CD14-positive monocyte (primary cell): ENCODE data around the gene SKOR1. TPM values are rescaled to one million over a fixed set of nuclear protein-coding genes. Genes with fewer than 3 reads are reported as not detected.

ENCODE experiments used
- DNase-seq, 3 donors: peaks; one replicate each; pipeline ENCODE4 v3.0.0-alpha.2; 2011 to 2022
- H2AFZ ChIP-seq: 2 replicates; pipeline ENCODE4 v1.6.0; 2012; ENCODE audit warnings: mild to moderate bottlenecking, low read depth, low read length, inconsistent platforms; ENCODE audit not compliant: insufficient read depth, poor library complexity, severe bottlenecking
- H3K27ac ChIP-seq, 2 donors: 1 replicate in 1 of 2; 2 replicates in 1 of 2; pipeline ENCODE4 v1.5.1; 2012 to 2013; ENCODE audit warnings: low read length in 2 of 2, control low read depth in 1 of 2, inconsistent platforms in 1 of 2, low read depth in 1 of 2, mild to moderate bottlenecking in 1 of 2
- H3K27me3 ChIP-seq, 2 donors: one replicate each; pipeline versions ENCODE4 v1.6.0 to v1.6.1; 2011 to 2013; ENCODE audit warnings: low read length in 2 of 2; ENCODE audit not compliant: control insufficient read depth in 2 of 2, insufficient read depth in 2 of 2
- H3K36me3 ChIP-seq, 2 donors: replicated peaks in 1 of 2; 1 replicate in 1 of 2; 2 replicates in 1 of 2; pipeline versions ENCODE4 v1.5.1 to v1.6.1; 2012 to 2013; ENCODE audit warnings: low read length in 2 of 2, control low read depth in 1 of 2, inconsistent platforms in 1 of 2, mild to moderate bottlenecking in 1 of 2; ENCODE audit not compliant: insufficient read depth in 2 of 2, control insufficient read depth in 1 of 2
- H3K4me1 ChIP-seq, 2 donors: 1 replicate in 1 of 2; 2 replicates in 1 of 2; pipeline versions ENCODE4 v1.5.1 to v1.6.1; 2012 to 2013; ENCODE audit warnings: low read length in 2 of 2, control low read depth in 1 of 2, inconsistent platforms in 1 of 2, mild to moderate bottlenecking in 1 of 2, moderate library complexity in 1 of 2; ENCODE audit not compliant: insufficient read depth in 2 of 2, control insufficient read depth in 1 of 2
- H3K4me2 ChIP-seq: replicated peaks from 2 replicates; pipeline ENCODE3; 2012; ENCODE audit warnings: low read length, moderate library complexity, mild to moderate bottlenecking; ENCODE audit not compliant: poor library complexity, severe bottlenecking; ENCODE audit errors: extremely low read depth
- H3K4me3 ChIP-seq, 3 experiments: fragments of 200-600 bp in 1 of 3; sonication (generic) in 1 of 3; replicated peaks in 1 of 3; 1 replicate in 2 of 3; 2 replicates in 1 of 3; pipeline ENCODE4 v1.5.1; 2011 to 2013; ENCODE audit warnings: low read length in 3 of 3, mild to moderate bottlenecking in 3 of 3, control low read depth in 2 of 3, low read depth in 2 of 3, inconsistent platforms in 1 of 3, moderate library complexity in 1 of 3
- H3K79me2 ChIP-seq: 2 replicates; pipeline ENCODE4 v1.6.0; 2012; ENCODE audit warnings: mild to moderate bottlenecking, control low read depth, inconsistent platforms, low read length, moderate library complexity; ENCODE audit not compliant: insufficient read depth
- H3K9ac ChIP-seq: 2 replicates; pipeline ENCODE4 v1.6.0; 2017; ENCODE audit warnings: low read length, mild to moderate bottlenecking; ENCODE audit not compliant: insufficient read depth, poor library complexity, severe bottlenecking
- H3K9me3 ChIP-seq, 2 donors: replicated peaks in 1 of 2; 1 replicate in 1 of 2; 2 replicates in 1 of 2; pipeline versions ENCODE4 v1.5.1 to v1.6.1; 2012 to 2013; ENCODE audit warnings: low read length in 2 of 2, control low read depth in 1 of 2; ENCODE audit not compliant: control insufficient read depth in 1 of 2, insufficient read depth in 1 of 2
- H4K20me1 ChIP-seq: 2 replicates; pipeline ENCODE4 v1.6.0; 2012; ENCODE audit warnings: mild to moderate bottlenecking, low read length, control low read depth, moderate library complexity; ENCODE audit not compliant: insufficient read depth
- H3K27ac Mint-ChIP-seq, 7 donors: one replicate each; pipeline ENCODE4 v1.8.0; 2020; ENCODE audit warnings: mild to moderate bottlenecking in 7 of 7, mixed read lengths in 7 of 7, moderate library complexity in 6 of 7, inconsistent platforms in 2 of 7
- H3K27me3 Mint-ChIP-seq, 3 donors: one replicate each; pipeline ENCODE4 v1.8.0; 2021 to 2022; ENCODE audit warnings: low read depth in 3 of 3, mild to moderate bottlenecking in 3 of 3, mixed read lengths in 3 of 3, moderate library complexity in 3 of 3, inconsistent platforms in 1 of 3
- H3K36me3 Mint-ChIP-seq, 2 donors: one replicate each; pipeline ENCODE4 v1.8.0; 2020; ENCODE audit warnings: mixed read lengths in 2 of 2, inconsistent platforms in 1 of 2, mild to moderate bottlenecking in 1 of 2
- H3K4me1 Mint-ChIP-seq: one replicate; pipeline ENCODE4 v1.8.0; 2020; ENCODE audit warnings: mild to moderate bottlenecking, mixed read lengths
- H3K4me3 Mint-ChIP-seq, 2 donors: one replicate each; pipeline ENCODE4 v1.8.0; 2020; ENCODE audit warnings: mild to moderate bottlenecking in 2 of 2, mixed read lengths in 2 of 2, moderate library complexity in 1 of 2
- H3K9me3 Mint-ChIP-seq, 7 donors: one replicate each; pipeline ENCODE4 v1.8.0; 2020 to 2022; ENCODE audit warnings: mixed read lengths in 7 of 7, mild to moderate bottlenecking in 6 of 7, moderate library complexity in 6 of 7, inconsistent platforms in 2 of 7
- WGBS: methylation state at CpG from one replicate; pipeline ENCODE4 v1.1.5; 2013; ENCODE audit warnings: missing lambda C conversion rate; ENCODE audit not compliant: insufficient coverage; 5-methylcytosine and 5-hydroxymethylcytosine counted together
- intact Hi-C, 2 donors: fragments of 100-400 bp; cut with micrococcal nuclease; formaldehyde crosslinking; loops; one replicate each; pipeline versions ENCODE4 v1.15.0 to v1.15.1; 2023
- polyA plus RNA-seq, 3 donors: library from polyadenylated mRNA; depleted of rRNA in 1 of 3; unstranded in 2 of 3; stranded (reverse) in 1 of 3; fragments of 300-500 nt in 2 of 3; fragments of >200 nt in 1 of 3; fragmentation: Illumina TruSeq in 2 of 3; gene quantifications; 1 replicate in 2 of 3; 2 replicates in 1 of 3; pipeline ENCODE4 v1.2.3, GENCODE V29; 2012 to 2021
- TF ChIP-seq, protein P1 (sequence below): fragments of 200-600 bp; IDR thresholded peaks from one replicate; pipeline ENCODE4 v1.8.0; 2022; ENCODE audit warnings: antibody characterized with exemption, mild to moderate bottlenecking

Gene SKOR1
- polyA plus RNA-seq, 3 donors: 0.23 TPM; not detected in 2

DNA sequence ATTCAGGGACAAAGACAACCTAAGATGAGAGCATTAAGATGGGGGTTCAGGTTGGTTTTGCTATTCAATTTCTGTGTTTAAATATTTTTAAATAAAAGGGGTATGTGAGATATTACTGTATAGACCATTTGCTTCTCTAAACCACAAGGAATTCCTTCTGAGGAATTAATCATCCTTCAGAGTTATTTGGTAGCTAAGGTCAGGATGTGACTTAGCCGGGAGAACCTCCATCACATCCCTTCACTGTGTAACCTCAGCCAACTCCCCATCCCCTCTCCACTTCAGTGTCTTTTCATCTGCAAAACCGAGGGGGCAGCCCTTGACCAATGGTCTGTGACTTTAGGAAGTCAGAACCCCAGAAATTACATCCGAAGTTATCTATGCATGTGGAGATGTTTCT, 48.7 kb upstream of the SKOR1 start:
- Mint-ChIP-seq H3K27ac (no peak overlapping the region), H3K4me3 (no peak overlapping the region), H3K27me3 (peaks cover 0 to 1% (median 0%) of the 10 kb centered on the region in 3 donors), H3K36me3 (peaks cover 11 to 22% of the 10 kb centered on the region in 2 donors), H3K9me3 (no peaks in the 10 kb centered on the region), H3K4me1 (peaks cover 22% of the 10 kb centered on the region)
- no peak for DNase-seq
- Histone ChIP-seq H3K9me3 (no peaks in the 10 kb centered on the region), H3K27me3 (no peaks in the 10 kb centered on the region), H3K27ac (no peak overlapping the region), H3K4me1 (peaks cover 18% of the 10 kb centered on the region in 2 donors), H3K79me2 (no peaks in the 10 kb centered on the region), H3K4me3 (no peak overlapping the region), H3K36me3 (peaks cover 2 to 13% of the 10 kb centered on the region in 2 donors), H3K4me2 (no peak overlapping the region), H3K9ac (no peak overlapping the region), H2AFZ (no peak overlapping the region), H4K20me1 (no peaks in the 10 kb centered on the region)
- WGBS: no CpG with 5 or more reads among the region's 3 CpGs
- TF ChIP-seq, protein P1, sequence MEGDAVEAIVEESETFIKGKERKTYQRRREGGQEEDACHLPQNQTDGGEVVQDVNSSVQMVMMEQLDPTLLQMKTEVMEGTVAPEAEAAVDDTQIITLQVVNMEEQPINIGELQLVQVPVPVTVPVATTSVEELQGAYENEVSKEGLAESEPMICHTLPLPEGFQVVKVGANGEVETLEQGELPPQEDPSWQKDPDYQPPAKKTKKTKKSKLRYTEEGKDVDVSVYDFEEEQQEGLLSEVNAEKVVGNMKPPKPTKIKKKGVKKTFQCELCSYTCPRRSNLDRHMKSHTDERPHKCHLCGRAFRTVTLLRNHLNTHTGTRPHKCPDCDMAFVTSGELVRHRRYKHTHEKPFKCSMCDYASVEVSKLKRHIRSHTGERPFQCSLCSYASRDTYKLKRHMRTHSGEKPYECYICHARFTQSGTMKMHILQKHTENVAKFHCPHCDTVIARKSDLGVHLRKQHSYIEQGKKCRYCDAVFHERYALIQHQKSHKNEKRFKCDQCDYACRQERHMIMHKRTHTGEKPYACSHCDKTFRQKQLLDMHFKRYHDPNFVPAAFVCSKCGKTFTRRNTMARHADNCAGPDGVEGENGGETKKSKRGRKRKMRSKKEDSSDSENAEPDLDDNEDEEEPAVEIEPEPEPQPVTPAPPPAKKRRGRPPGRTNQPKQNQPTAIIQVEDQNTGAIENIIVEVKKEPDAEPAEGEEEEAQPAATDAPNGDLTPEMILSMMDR: no peak
- intact Hi-C loops: no loop called here

DNA sequence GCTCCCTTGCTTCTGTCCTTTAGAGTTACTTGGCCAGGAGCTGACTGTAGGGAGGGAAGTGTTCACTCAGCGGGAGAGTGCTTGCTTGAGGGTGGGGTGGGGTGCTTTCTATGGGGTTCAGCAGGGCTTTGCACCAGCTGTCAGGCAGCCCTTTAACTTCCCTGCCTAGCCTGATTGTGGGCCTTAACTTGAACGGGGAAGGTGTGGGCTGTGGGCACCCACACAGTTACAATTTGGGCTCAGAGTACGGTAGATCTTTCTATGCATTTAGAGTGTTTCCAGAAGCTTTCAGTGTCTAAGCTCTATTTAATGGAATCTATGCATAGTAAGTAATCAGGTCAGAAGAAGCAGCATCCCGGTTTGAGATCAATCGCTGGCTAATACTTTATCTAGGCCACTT, 48.2 kb upstream of the SKOR1 start:
- Histone ChIP-seq H3K27me3 (no peaks in the 10 kb centered on the region), H3K79me2 (no peaks in the 10 kb centered on the region), H3K4me2 (no peak overlapping the region), H3K4me3 (no peak overlapping the region), H3K9me3 (no peaks in the 10 kb centered on the region), H2AFZ (no peak overlapping the region), H3K36me3 (peaks cover 2 to 13% of the 10 kb centered on the region in 2 donors), H3K9ac (no peak overlapping the region), H4K20me1 (no peaks in the 10 kb centered on the region), H3K27ac (no peak overlapping the region), H3K4me1 (peaks cover 18% of the 10 kb centered on the region in 2 donors)
- Mint-ChIP-seq H3K36me3 (peaks cover 11 to 22% of the 10 kb centered on the region in 2 donors), H3K9me3 (no peaks in the 10 kb centered on the region), H3K27ac (peak overlapping the region in 1 of 7 donors; percentile 39), H3K4me3 (no peak overlapping the region), H3K27me3 (peaks cover 0 to 1% (median 0%) of the 10 kb centered on the region in 3 donors), H3K4me1 (peaks cover 22% of the 10 kb centered on the region)
- TF ChIP-seq, protein P1: no peak
- DNase-seq: no peak
- intact Hi-C loops: no loop called here
- 60% methylated on average over 1 of the region's 5 CpGs for WGBS
